Peyer's patch (tissue), 4 donors: Measurements from ENCODE around the gene SF3A2.

ENCODE experiments used
- CTCF ChIP-seq, 6 experiments: fragments of 450-650 bp in 4 of 6; fragments of 200-600 bp in 2 of 6; sonication (generic) in 1 of 6; IDR thresholded peaks; one replicate each; pipeline ENCODE4 v1.5.1; 2017 to 2019; ENCODE audit warnings: antibody characterized with exemption in 6 of 6, mild to moderate bottlenecking in 3 of 6, moderate library complexity in 1 of 6
- POLR2A ChIP-seq, 2 donors: fragments of 450-650 bp; IDR thresholded peaks; one replicate each; pipeline ENCODE4 v1.5.1; 2017; ENCODE audit warnings: antibody characterized with exemption in 2 of 2, mild to moderate bottlenecking in 2 of 2, moderate library complexity in 2 of 2

GRCh38 chr19:2242092-2242537 lies 5.5 kb downstream of the SF3A2 start:
- peak in 1 of 6 experiments; percentile 7 for TF ChIP-seq CTCF (IDR thresholded peaks at IDR 0.05)
- peak; percentile 62 to 73 for TF ChIP-seq POLR2A (IDR thresholded peaks at IDR 0.05)
